ENCODE data around the gene TMEM14C. TPM values are rescaled to one million over a fixed set of nuclear protein-coding genes. Genes with fewer than 3 reads are reported as not detected.

The TMEM14C gene
- 10 to 100 TPM; 45.6 to 72.1 (median 54.0) TPM for total RNA-seq
- long read RNA-seq, transcript TMEM14C-201 (6 exons, 1,113 nt) = major isoform, 27 of 30 reads
- long read RNA-seq, partial matches to known transcripts = 1 of 30 reads
- long read RNA-seq, other reads (novel, unspliced or antisense) = 2 of 30 reads

DNA sequence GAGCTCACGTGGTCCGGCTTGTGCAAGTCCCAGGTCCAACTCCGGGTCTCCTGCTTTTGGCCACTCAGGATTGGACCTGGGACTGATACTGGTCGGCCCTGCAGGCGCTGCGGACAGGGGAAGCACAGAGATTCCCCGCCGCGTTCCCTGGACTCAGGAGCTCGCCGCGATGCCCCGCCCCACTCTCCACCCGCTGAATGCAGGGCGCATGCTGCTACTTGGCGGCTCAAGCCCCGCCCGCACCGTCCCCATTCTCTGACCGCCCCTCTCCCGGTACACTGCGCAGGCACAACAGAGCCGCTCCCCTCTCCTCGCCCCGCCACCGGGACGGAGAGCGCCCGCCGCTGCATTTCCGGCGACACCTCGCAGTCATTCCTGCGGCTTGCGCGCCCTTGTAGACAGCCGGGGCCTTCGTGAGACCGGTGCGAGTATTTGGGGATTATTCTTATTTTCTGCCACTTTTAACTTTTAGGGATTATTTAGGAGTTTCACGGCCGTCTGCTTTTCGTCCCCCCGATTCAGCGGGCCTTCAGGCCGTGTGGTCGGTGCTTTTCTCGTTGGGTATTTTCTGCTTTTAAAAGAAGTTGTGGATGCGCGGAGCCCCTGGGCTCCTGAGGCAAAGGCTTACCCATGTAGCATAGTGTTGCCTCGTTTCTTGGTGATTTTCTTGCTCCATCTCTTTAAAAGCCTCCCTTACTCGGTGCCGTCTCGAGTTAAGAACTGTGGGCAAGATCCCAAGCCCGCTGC is at the start of gene TMEM14C:
Gene TMEM14C (plus strand): TSS at position 251 of the 747 bp plus-strand sequence. CDS start 1,544 bp downstream, outside the sequence.
- H3K9me3 ChIP-seq = no peaks in the 10 kb centered on the region
- intact Hi-C loops (cut with DNase I) = no loop called here
- peak; percentile 94 for TF ChIP-seq POLR2A (IDR thresholded peaks at IDR 0.05)
- TF ChIP-seq, protein P1, sequence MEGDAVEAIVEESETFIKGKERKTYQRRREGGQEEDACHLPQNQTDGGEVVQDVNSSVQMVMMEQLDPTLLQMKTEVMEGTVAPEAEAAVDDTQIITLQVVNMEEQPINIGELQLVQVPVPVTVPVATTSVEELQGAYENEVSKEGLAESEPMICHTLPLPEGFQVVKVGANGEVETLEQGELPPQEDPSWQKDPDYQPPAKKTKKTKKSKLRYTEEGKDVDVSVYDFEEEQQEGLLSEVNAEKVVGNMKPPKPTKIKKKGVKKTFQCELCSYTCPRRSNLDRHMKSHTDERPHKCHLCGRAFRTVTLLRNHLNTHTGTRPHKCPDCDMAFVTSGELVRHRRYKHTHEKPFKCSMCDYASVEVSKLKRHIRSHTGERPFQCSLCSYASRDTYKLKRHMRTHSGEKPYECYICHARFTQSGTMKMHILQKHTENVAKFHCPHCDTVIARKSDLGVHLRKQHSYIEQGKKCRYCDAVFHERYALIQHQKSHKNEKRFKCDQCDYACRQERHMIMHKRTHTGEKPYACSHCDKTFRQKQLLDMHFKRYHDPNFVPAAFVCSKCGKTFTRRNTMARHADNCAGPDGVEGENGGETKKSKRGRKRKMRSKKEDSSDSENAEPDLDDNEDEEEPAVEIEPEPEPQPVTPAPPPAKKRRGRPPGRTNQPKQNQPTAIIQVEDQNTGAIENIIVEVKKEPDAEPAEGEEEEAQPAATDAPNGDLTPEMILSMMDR (IDR thresholded peaks at IDR 0.05) = no peak
- no peaks in the 10 kb centered on the region for H3K27me3 ChIP-seq
- DNase-seq = peak; percentile 99 to 100 (median 100)
- H3K4me3 ChIP-seq = peak within 1 kb of the TSS; percentile 70 to 76 (median 73)
- peaks cover 0 to 13% (median 0%) of the 10 kb centered on the region in 4 donors for H3K4me1 ChIP-seq
- H3K36me3 ChIP-seq = peaks cover 0 to 2% (median 0%) of the 10 kb centered on the region in 4 donors
- peak within 1 kb of the TSS; percentile 62 to 78 (median 66) for H3K27ac ChIP-seq
- under 1% methylated on average over 30 of the region's 55 CpGs for WGBS (ENCODE audit: insufficient coverage, low coverage, low lambda C conversion rate, missing lambda C conversion rate)
- peak; percentile 98 to 100 (median 98) for ATAC-seq

DNA sequence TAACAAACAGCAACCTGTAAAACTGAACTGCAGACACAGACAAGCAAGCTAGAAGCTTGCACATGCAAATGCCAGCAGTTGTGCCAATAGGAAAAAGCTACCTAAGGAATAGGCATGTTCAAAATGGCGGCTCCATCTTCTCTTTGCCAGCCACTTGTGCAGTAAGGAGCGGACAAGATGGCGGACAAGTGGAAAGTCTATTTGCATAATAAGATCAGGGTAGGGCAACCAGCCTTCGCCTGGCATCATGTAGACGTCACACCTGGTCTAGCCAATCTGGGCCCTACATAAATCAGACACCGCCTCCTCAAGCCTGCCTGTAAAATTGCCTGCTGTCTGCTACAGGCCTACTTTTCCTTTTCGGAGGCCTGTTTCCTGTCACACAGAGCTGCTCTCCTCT is 46.5 kb upstream of the TMEM14C start:
- H3K27me3 ChIP-seq = no peaks in the 10 kb centered on the region
- no peaks in the 10 kb centered on the region for H3K9me3 ChIP-seq
- no peaks in the 10 kb centered on the region for H3K4me1 ChIP-seq
- intact Hi-C loops (cut with DNase I) = no loop called here
- ATAC-seq (no peak), DNase-seq (no peak)
- no peak overlapping the region for H3K4me3 ChIP-seq
- no peak for TF ChIP-seq POLR2A (IDR thresholded peaks at IDR 0.05)
- TF ChIP-seq, protein P1 (IDR thresholded peaks at IDR 0.05) = no peak
- H3K36me3 ChIP-seq = no peaks in the 10 kb centered on the region
- 92% methylated on average over 6 of the region's 7 CpGs for WGBS (ENCODE audit: insufficient coverage, low coverage, low lambda C conversion rate, missing lambda C conversion rate)
- H3K27ac ChIP-seq = no peak overlapping the region

DNA sequence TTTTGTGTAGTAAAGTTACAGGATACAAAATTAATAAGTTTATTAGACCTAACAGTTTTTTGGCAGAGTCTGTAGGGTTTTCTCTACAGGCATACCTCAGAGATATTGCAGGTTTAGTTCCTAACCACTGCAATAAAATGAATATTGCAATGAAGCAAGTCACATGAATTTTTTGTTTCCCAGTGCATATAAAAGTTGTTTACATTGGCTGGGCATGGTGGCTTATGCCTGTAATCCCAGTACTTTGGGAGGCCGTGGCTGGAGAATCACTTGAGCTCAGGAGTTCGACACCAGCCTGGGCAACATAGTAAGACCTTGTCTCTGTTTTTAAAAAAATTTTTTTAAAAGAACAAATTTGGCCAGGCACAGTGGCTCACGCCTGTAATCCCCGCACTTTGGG is 44.4 kb upstream of the TMEM14C start:
- H3K36me3 ChIP-seq = no peaks in the 10 kb centered on the region
- H3K9me3 ChIP-seq = no peaks in the 10 kb centered on the region
- H3K27ac ChIP-seq = no peak overlapping the region
- no peak overlapping the region for H3K4me3 ChIP-seq
- DNase-seq (no peak), ATAC-seq (no peak)
- 72% methylated on average over 3 of the region's 4 CpGs for WGBS (ENCODE audit: insufficient coverage, low coverage, low lambda C conversion rate, missing lambda C conversion rate)
- no peaks in the 10 kb centered on the region for H3K27me3 ChIP-seq
- intact Hi-C loops (cut with DNase I) = no loop called here
- no peaks in the 10 kb centered on the region for H3K4me1 ChIP-seq
- TF ChIP-seq POLR2A (IDR thresholded peaks at IDR 0.05) = no peak
- TF ChIP-seq, protein P1 (IDR thresholded peaks at IDR 0.05) = no peak

DNA sequence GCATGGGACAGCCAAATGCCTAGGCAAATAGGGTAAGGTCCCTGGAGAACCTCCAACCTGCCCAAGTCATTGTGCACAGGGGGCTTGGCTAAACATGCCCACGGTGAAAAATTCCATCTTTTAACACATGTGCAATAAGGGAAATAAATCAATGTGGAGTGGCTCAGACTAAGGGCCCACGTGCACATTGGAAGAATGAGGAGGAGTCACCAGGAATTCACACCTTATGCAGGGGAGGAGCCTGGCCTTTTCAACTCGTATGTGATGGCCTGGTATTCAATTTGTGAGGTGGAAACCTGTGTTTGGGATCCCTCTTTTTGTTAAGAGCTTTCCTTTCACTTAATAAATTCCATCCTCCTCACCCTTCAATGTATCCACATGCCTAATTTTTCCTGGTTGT is 41.1 kb upstream of the TMEM14C start:
- H3K4me3 ChIP-seq = no peak overlapping the region
- no peaks in the 10 kb centered on the region for H3K4me1 ChIP-seq
- TF ChIP-seq, protein P1 (IDR thresholded peaks at IDR 0.05) = no peak
- TF ChIP-seq POLR2A (IDR thresholded peaks at IDR 0.05) = no peak
- intact Hi-C loops (cut with DNase I) = no loop called here
- WGBS (ENCODE audit: insufficient coverage, low coverage, low lambda C conversion rate, missing lambda C conversion rate) = 42% methylated on average over 3 of the region's 3 CpGs
- no peaks in the 10 kb centered on the region for H3K9me3 ChIP-seq
- H3K27ac ChIP-seq = no peak overlapping the region
- H3K27me3 ChIP-seq = no peaks in the 10 kb centered on the region
- H3K36me3 ChIP-seq = no peaks in the 10 kb centered on the region
- DNase-seq (no peak), ATAC-seq (no peak)

All from right lobe of liver (tissue), 6 donors.